Activated CD4-positive, alpha-beta T cell treated with anti-CD3 and anti-CD28 coated beads, Interleukin-2, Interleukin-4, amounts not matched to agents 100 ng/mL and 50 ng/mL, durations not matched to agents 16 hours and 8 hours (primary cell): ENCODE results near the gene STX18.

Source experiments
- DNase-seq: peaks from one replicate; pipeline ENCODE4 v3.0.0-alpha.2; 2020; ENCODE audit warnings: low spot score

The STX18 gene

GRCh38 chr4:4398430-4398829, 143.4 kb downstream of the STX18 start:
- no peak for DNase-seq

- DNase-seq: no peak
Measured at GRCh38 chr4:4397441-4397819, 144.4 kb downstream of the STX18 start.

DNA sequence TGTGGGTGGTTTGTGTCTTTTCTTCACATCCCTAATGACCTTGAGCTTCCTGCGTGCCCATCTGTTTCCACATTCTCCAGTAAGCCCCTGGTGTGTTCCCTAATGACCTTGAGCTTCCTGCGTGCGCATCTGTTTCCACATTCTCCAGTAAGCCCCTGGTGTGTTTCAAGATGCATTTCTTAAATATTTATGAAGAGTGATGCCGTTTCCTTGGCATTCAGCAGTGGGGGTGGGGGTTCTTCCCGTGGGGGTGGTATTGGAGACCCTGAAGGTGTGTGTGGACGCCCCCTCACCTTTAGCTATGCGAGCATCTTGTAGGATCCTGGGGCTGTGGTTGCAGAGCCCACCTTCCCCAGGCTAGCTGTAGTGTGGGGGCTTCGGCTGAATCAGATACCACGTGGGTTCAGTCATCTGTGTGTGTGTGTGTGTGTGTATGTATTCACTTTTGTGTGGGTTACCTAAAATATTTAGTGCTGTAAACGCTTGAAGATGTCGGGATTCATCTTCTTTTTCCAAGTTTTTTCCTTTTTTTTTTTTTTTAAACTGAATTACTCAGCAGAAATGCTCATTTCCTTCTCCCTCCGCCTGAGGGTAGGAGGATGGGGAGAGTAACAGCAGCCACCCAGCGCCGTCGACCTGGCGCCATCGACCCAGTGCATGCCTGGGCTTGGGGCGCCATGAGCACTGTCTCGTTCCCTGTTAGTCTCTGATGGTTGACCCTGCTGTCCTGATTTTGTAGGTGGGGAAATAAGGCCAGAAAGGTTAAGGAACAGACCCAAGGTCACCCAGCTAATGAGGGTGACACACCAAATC, 145.0 kb downstream of the STX18 start:
- DNase-seq: no peak

- no peak for DNase-seq
Measured at GRCh38 chr4:4395849-4396627, 145.8 kb downstream of the STX18 start.

- DNase-seq: no peak
Measured at GRCh38 chr4:4395371-4395770, 146.5 kb downstream of the STX18 start.

DNA sequence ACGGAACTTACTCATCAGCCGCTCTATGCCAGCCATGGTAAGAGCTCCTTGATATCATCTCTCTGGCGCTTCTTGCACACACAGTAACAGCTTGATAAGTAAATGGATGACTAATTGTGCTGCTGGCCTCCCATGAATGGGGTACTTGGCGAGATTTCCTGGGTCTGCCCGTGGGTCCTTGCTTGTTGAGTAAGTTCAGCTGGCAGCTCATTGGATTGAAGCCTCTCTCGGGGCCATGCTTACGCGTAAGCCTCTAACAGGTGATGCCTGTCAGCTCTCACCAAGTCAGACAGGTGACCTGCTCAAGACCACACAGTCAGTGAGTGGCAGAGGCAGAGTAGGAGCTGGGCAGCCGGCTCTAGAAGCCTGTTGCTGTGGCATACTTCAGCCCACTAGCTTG, 147.2 kb downstream of the STX18 start:
- no peak for DNase-seq

- DNase-seq: no peak
Measured at GRCh38 chr4:4392501-4393183, 149.2 kb downstream of the STX18 start.

- DNase-seq: no peak
Measured at GRCh38 chr4:4391866-4392265, 150.0 kb downstream of the STX18 start.

DNA sequence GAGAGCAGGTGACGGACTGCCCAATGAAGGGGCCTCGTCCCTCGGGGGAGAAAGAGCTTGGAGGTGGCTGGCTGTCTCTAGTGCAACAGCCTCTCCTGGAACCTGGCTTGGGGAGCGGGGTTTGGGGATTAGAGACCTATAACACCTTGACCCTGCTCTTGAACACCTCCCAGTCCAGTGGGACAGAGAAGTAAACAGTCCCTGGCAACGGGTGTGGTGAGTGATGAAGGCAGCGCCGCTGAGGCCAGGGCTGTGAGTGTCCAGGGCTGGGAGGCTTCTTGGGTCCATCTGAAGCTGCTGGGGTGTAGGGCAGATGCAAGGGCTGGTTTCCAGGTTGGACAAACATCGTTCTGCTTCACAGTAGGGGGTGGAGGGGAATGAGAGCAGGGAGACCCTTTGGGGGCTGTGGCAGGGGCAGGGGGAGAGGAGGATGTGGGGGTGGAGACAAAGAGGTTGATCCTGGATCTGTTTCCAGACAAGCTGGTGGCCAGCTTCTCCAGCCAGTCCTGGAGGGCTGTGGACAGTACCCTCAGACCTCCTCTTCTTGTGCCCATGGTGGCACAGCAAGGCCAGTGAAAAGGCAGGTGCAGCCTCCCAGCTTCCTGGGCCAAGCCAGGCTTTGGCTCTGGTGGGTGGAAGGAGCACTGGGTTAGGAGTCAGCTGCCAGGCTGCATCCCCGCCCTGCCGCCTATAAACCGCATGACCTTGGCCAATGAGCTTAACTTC, 151.2 kb downstream of the STX18 start:
- no peak for DNase-seq

GRCh38 chr4:4390046-4390445, 151.8 kb downstream of the STX18 start:
- DNase-seq: no peak

GRCh38 chr4:4388836-4389575, 152.8 kb downstream of the STX18 start:
- no peak for DNase-seq

GRCh38 chr4:4388311-4388790, 153.5 kb downstream of the STX18 start:
- DNase-seq: no peak

DNA sequence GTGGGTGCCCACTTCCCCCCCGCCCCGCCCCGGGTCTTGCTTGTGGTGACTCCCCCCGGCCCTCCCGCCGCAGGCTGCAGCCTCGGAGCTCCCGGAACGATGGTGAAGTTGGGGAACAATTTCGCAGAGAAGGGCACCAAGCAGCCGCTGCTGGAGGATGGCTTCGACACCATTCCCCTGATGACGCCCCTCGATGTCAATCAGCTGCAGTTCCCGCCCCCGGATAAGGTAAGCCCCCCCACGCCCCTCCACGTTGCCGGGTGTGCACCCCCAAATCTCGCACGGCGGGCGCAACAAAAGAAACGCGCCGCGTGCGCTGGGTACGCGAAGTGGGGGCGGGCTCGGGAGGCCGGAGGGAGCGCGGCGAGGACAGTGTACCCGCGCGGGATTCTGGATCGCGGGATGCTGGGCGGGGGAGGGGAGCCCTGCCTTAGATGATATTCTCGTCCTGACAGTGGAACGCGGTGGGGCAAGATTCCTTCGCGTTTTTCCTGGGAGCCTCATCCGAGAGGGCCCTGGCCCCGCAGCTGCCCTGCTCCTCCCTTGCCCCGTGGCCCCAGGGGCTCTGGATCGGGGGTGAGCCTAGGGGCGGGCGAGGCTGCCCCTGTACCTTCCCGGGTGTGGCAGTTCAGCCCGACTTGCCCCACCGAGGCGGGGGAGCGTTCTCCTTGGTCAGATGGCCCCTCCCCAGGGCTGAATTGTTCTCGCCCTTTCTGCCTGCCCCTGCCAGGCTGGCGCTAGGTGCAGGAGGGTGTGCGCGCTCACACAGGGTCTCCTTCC, 154.1 kb downstream of the STX18 start:
- no peak for DNase-seq

DNA sequence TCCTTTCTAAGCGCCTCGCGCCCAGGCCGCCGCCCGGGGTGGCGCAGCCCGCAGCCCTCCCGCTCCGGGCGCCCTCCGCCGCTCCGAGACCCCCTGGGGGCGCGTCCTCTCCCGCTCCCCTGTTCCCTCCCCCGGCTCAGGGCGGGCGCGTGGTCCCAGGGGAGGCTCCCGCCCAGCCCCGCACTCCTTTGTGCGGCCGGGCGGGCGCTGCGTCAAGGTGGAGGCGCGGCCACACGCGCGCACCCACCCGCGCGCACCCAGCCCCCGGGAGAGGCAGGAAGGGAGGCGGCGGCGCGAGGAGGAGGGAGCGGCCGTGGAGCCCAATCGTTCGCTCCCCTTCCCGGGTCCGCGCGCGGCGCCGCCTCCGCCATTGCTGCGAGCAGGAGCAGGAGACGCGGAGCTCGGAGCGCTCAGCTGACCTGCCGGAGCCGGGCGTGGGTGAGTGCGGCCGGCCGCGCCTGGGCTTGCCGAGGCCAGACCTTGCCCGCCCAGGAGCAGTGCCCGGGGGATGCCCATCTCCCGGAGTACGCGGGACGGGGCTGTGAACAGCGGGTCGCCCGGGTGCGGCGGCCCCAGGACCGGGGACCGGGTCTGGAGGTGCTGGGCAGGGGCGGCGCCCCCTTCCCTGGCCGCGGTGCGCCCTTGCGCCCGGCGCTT, 155.0 kb downstream of the STX18 start, which contains the start of gene NSG1:
Gene NSG1, plus strand, starts transcription at position 367 of the 657 bp plus-strand sequence. CDS start 528 bp downstream, outside the sequence.
- no peak for DNase-seq

DNA sequence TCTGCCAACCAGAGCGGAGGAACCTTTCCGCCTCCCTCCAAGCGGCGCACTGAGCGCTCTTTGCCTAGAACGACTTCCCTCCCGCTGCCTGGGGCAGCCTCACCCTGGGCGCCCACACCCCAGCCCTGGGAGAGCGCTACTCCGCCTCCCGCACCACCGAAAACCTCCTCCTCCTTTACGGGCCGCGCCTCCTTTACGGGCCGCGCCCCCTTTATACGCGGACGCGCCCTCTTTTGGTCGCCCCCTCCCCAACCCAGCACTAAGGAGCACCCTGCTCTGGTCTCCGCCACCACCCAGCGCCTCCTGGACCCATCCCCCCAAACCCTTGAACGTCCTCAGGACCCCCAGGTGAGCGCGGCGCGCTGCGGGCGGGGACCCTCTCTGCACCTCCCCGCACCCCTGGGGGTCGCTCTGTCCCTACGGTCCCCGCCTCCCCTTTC, 155.5 kb downstream of the STX18 start:
- no peak for DNase-seq

GRCh38 chr4:4385729-4386295, 156.0 kb downstream of the STX18 start:
- DNase-seq: no peak

- DNase-seq: no peak
Measured at GRCh38 chr4:4384837-4385236, 157.0 kb downstream of the STX18 start.

- no peak for DNase-seq
Measured at GRCh38 chr4:4383085-4383484, 158.8 kb downstream of the STX18 start.

- no peak for DNase-seq
Measured at GRCh38 chr4:4379540-4380087, 162.2 kb downstream of the STX18 start.
